H9 (cell line): ENCODE measurements around the gene RIMBP2. TPM values are rescaled to one million over a fixed set of nuclear protein-coding genes. Genes with fewer than 3 reads are reported as not detected.

ENCODE experiments used
- DNase-seq: peaks from one replicate; pipeline ENCODE4 v3.0.0-alpha.2; 2017
- H2AFZ ChIP-seq: one replicate; pipeline ENCODE4 v1.6.1; 2013; ENCODE audit warnings: mild to moderate bottlenecking, low read length, control low read depth, moderate library complexity
- H2AK5ac ChIP-seq: 2 replicates; pipeline ENCODE4 v1.6.1; 2013; ENCODE audit warnings: low read length, control low read depth, mixed read lengths; ENCODE audit not compliant: insufficient read length
- H2BK120ac ChIP-seq: one replicate; pipeline ENCODE4 v1.6.1; 2013; ENCODE audit warnings: low read depth, mild to moderate bottlenecking, low read length, control low read depth, inconsistent platforms; ENCODE audit not compliant: poor library complexity, severe bottlenecking
- H2BK12ac ChIP-seq: 2 replicates; pipeline ENCODE4 v1.6.1; 2013; ENCODE audit warnings: low read length, control low read depth, mixed read lengths, low read depth; ENCODE audit not compliant: insufficient read length
- H2BK15ac ChIP-seq: 2 replicates; pipeline ENCODE4 v1.6.1; 2013; ENCODE audit warnings: low read depth, low read length, control low read depth
- H2BK20ac ChIP-seq: one replicate; pipeline ENCODE4 v1.6.1; 2013; ENCODE audit warnings: low read depth, mild to moderate bottlenecking, low read length, control low read depth, inconsistent platforms; ENCODE audit not compliant: poor library complexity, severe bottlenecking
- H2BK5ac ChIP-seq: 2 replicates; pipeline ENCODE4 v1.6.1; 2013; ENCODE audit warnings: low read length, control low read depth, mixed read lengths; ENCODE audit not compliant: insufficient read length
- H3K14ac ChIP-seq: 2 replicates; pipeline ENCODE4 v1.6.1; 2013; ENCODE audit warnings: low read length, control low read depth; ENCODE audit not compliant: insufficient read depth
- H3K18ac ChIP-seq: 2 replicates; pipeline ENCODE4 v1.6.1; 2013; ENCODE audit warnings: low read depth, mild to moderate bottlenecking, mixed read lengths, low read length, control low read depth; ENCODE audit not compliant: insufficient read length
- H3K23ac ChIP-seq: 2 replicates; pipeline ENCODE4 v1.6.1; 2013; ENCODE audit warnings: low read length, control low read depth, mixed read lengths, low read depth; ENCODE audit not compliant: insufficient read length
- H3K23me2 ChIP-seq: 2 replicates; pipeline ENCODE4 v1.6.1; 2013; ENCODE audit warnings: low read depth, mild to moderate bottlenecking, mixed read lengths, low read length, control low read depth; ENCODE audit not compliant: insufficient read length, poor library complexity, severe bottlenecking
- H3K27ac ChIP-seq: 2 replicates; pipeline ENCODE4 v1.5.1; 2013; ENCODE audit warnings: low read length, control low read depth, mixed read lengths, low read depth; ENCODE audit not compliant: insufficient read length
- H3K27me3 ChIP-seq: 2 replicates; pipeline ENCODE4 v1.6.1; 2013; ENCODE audit warnings: low read length, control low read depth, inconsistent platforms; ENCODE audit not compliant: insufficient read depth
- H3K4ac ChIP-seq: 2 replicates; pipeline ENCODE4 v1.6.1; 2013; ENCODE audit warnings: low read depth, mild to moderate bottlenecking, control low read depth, inconsistent platforms, low read length, moderate library complexity
- H3K4me1 ChIP-seq: 2 replicates; pipeline ENCODE4 v1.6.1; 2013; ENCODE audit warnings: low read length, control low read depth, inconsistent platforms; ENCODE audit not compliant: insufficient read depth
- H3K4me2 ChIP-seq: 2 replicates; pipeline ENCODE4 v1.6.1; 2013; ENCODE audit warnings: low read length, control low read depth, mixed read lengths; ENCODE audit not compliant: insufficient read length, insufficient read depth
- H3K56ac ChIP-seq: 2 replicates; pipeline ENCODE4 v1.6.1; 2013; ENCODE audit warnings: low read depth, mild to moderate bottlenecking, mixed read lengths, low read length, control low read depth; ENCODE audit not compliant: insufficient read length
- H3K79me1 ChIP-seq: 2 replicates; pipeline ENCODE4 v1.6.1; 2013; ENCODE audit warnings: low read depth, mild to moderate bottlenecking, moderate library complexity, low read length, control low read depth, inconsistent platforms; ENCODE audit not compliant: insufficient read depth, poor library complexity, severe bottlenecking
- H3K79me2 ChIP-seq: 2 replicates; pipeline ENCODE4 v1.6.1; 2013; ENCODE audit warnings: low read length, control low read depth, inconsistent platforms; ENCODE audit not compliant: insufficient read depth
- H3K9ac ChIP-seq: 2 replicates; pipeline ENCODE4 v1.6.1; 2013; ENCODE audit warnings: low read length, control low read depth, mixed read lengths; ENCODE audit not compliant: insufficient read length; ENCODE audit errors: extremely low read depth
- H3K9me3 ChIP-seq: one replicate; pipeline ENCODE4 v1.6.1; 2013; ENCODE audit warnings: low read depth, low read length, inconsistent platforms; ENCODE audit not compliant: control insufficient read depth
- H3T11ph ChIP-seq: one replicate; pipeline ENCODE4 v1.6.1; 2013; ENCODE audit warnings: mild to moderate bottlenecking, low read length, control low read depth, inconsistent platforms
- H4K20me1 ChIP-seq: one replicate; pipeline ENCODE4 v1.6.1; 2013; ENCODE audit not compliant: control insufficient read depth, insufficient read length, insufficient read depth
- H4K5ac ChIP-seq: 2 replicates; pipeline ENCODE4 v1.6.1; 2013; ENCODE audit warnings: low read depth, mild to moderate bottlenecking, mixed read lengths, low read length, control low read depth; ENCODE audit not compliant: insufficient read length
- H4K8ac ChIP-seq: replicated peaks from 2 replicates; pipeline ENCODE4 v1.6.1; 2013; ENCODE audit warnings: low read length, control low read depth, mixed read lengths, low read depth; ENCODE audit not compliant: insufficient read length
- H4K91ac ChIP-seq: 2 replicates; pipeline ENCODE4 v1.6.1; 2013; ENCODE audit warnings: low read depth, mild to moderate bottlenecking, moderate library complexity, mixed read lengths, low read length, control low read depth; ENCODE audit not compliant: insufficient read length
- H3K27ac Mint-ChIP-seq, 3 experiments: 2 replicates in 2 of 3; 3 replicates in 1 of 3; pipeline ENCODE4 v1.8.0; 2020 to 2021; ENCODE audit warnings: mixed read lengths in 3 of 3, mild to moderate bottlenecking in 1 of 3, moderate library complexity in 1 of 3
- H3K27me3 Mint-ChIP-seq: 2 replicates; pipeline ENCODE4 v1.8.0; 2021; ENCODE audit warnings: low read depth, mild to moderate bottlenecking, moderate library complexity, mixed read lengths
- H3K36me3 Mint-ChIP-seq, 3 experiments: 2 replicates in 2 of 3; 3 replicates in 1 of 3; pipeline ENCODE4 v1.8.0; 2020 to 2021; ENCODE audit warnings: low read depth in 3 of 3, mixed read lengths in 3 of 3; ENCODE audit not compliant: insufficient read depth in 1 of 3
- H3K4me1 Mint-ChIP-seq, 2 experiments: 2 replicates each; pipeline ENCODE4 v1.8.0; 2020; ENCODE audit warnings: mixed read lengths in 2 of 2
- H3K4me3 Mint-ChIP-seq, 2 experiments: 2 replicates in 1 of 2; 3 replicates in 1 of 2; pipeline ENCODE4 v1.8.0; 2020 to 2021; ENCODE audit warnings: mild to moderate bottlenecking in 2 of 2, mixed read lengths in 2 of 2, moderate library complexity in 1 of 2
- H3K9me3 Mint-ChIP-seq, 2 experiments: 2 replicates in 1 of 2; 3 replicates in 1 of 2; pipeline ENCODE4 v1.8.0; 2020; ENCODE audit warnings: mild to moderate bottlenecking in 2 of 2, mixed read lengths in 2 of 2, moderate library complexity in 1 of 2
- WGBS: extraction: QIAGEN DNeasy Blood & Tissue Kit; methylation state at CpG from one replicate; pipeline ENCODE4 v1.1.7; 2013; ENCODE audit warnings: missing lambda C conversion rate, low lambda C conversion rate, mixed read lengths; ENCODE audit not compliant: insufficient read length; ENCODE audit errors: extremely low coverage; 5-methylcytosine and 5-hydroxymethylcytosine counted together
- total RNA-seq: library from RNA; stranded (reverse); gene quantifications from 2 replicates; pipeline ENCODE4 v1.2.1, GENCODE V29; 2021
- TF ChIP-seq, protein P1 (sequence below): fragments of 200-600 bp; sonication (generic); conservative IDR thresholded peaks from 3 replicates; pipeline ENCODE4 v1.8.0; 2021; ENCODE audit warnings: antibody characterized with exemption, mild to moderate bottlenecking

The RIMBP2 gene
- total RNA-seq, 1 experiment from 2014 or later: 0.70 TPM

DNA sequence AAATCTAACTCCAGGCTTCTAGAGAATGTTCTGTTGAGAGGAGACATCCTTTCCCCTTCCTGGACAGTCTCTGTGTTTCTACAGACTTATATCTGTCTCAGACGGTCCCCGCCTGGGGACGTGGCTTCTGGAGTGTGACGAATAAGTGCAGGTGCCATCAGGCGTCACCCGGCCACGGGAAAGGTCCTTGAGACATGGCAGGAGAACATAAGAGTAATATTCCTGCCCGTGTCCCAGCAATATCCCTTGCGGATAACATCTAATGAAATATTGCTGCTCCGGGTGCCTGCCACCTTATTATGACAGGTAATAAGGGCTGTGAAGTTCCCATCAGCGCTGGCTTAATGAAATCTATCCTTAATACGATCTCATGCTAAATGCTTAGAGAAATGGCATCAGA, 238.8 kb downstream of the RIMBP2 start:
- Histone ChIP-seq H2AFZ (no peak overlapping the region), H2AK5ac (no peak overlapping the region), H3K23me2 (no peaks in the 10 kb centered on the region), H2BK12ac (no peak overlapping the region), H3K18ac (no peak overlapping the region), H3K4me2 (no peak overlapping the region), H4K91ac (no peak overlapping the region), H4K5ac (no peak overlapping the region), H3K56ac (no peak overlapping the region), H3K79me2 (no peaks in the 10 kb centered on the region), H2BK20ac (no peak overlapping the region), H3K27me3 (no peaks in the 10 kb centered on the region), H3K79me1 (no peaks in the 10 kb centered on the region), H3K9me3 (no peaks in the 10 kb centered on the region), H3K14ac (no peak overlapping the region), H3K23ac (no peak overlapping the region), H3T11ph (no peak overlapping the region), H2BK15ac (no peak overlapping the region), H2BK5ac (no peak overlapping the region), H3K27ac (no peak overlapping the region), H2BK120ac (no peak overlapping the region), H4K8ac (no peak overlapping the region), H4K20me1 (no peaks in the 10 kb centered on the region), H3K9ac (no peak overlapping the region), H3K4me1 (no peaks in the 10 kb centered on the region; the same call in 1 of the 2 replicates), H3K4ac (no peak overlapping the region)
- Mint-ChIP-seq H3K9me3 (no peaks in the 10 kb centered on the region), H3K4me3 (no peak overlapping the region), H3K36me3 (no peaks in the 10 kb centered on the region), H3K4me1 (peaks cover 11 to 18% of the 10 kb centered on the region in 2 experiments), H3K27ac (no peak overlapping the region), H3K27me3 (peaks cover 18% of the 10 kb centered on the region)
- no peak for DNase-seq
- no CpG with 5 or more reads among the region's 12 CpGs for whole genome bisulfite sequencing
- TF ChIP-seq, protein P1, sequence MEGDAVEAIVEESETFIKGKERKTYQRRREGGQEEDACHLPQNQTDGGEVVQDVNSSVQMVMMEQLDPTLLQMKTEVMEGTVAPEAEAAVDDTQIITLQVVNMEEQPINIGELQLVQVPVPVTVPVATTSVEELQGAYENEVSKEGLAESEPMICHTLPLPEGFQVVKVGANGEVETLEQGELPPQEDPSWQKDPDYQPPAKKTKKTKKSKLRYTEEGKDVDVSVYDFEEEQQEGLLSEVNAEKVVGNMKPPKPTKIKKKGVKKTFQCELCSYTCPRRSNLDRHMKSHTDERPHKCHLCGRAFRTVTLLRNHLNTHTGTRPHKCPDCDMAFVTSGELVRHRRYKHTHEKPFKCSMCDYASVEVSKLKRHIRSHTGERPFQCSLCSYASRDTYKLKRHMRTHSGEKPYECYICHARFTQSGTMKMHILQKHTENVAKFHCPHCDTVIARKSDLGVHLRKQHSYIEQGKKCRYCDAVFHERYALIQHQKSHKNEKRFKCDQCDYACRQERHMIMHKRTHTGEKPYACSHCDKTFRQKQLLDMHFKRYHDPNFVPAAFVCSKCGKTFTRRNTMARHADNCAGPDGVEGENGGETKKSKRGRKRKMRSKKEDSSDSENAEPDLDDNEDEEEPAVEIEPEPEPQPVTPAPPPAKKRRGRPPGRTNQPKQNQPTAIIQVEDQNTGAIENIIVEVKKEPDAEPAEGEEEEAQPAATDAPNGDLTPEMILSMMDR: no peak
